K562 (cell line): ENCODE measurements around the gene BLZF1. TPM values are rescaled to one million over a fixed set of nuclear protein-coding genes. Genes with fewer than 3 reads are reported as not detected.

ENCODE experiments used
- ATAC-seq: fragments of 200-7000 bp; cut with Tn5 transposase; 3 replicates; pipeline ENCODE4 v1.9.1; 2020; ENCODE audit warnings: moderate library complexity
- BruUV-seq: library from RNA; stranded (reverse); fragments of 400-500 nt; replicated peaks from 2 replicates; lab custom pipeline; 2021; lab: Mats Ljungman, UMichigan
- CTCF ChIA-PET: fragments of 300-600 bp; formaldehyde crosslinking; extraction: SDS; loops from one replicate; lab custom pipeline; 2021; ENCODE audit warnings: low intra/inter-chr PET ratio; lab: Yijun Ruan, JAX
- POLR2A ChIA-PET: fragments of 300-600, 350-650 bp; sonication (Branson Sonifier 250); formaldehyde crosslinking; extraction: SDS; loops from one replicate; lab custom pipeline; 2021; ENCODE audit warnings: antibody characterized with exemption, inconsistent platforms; lab: Yijun Ruan, JAX
- DNase-seq, 4 experiments: peaks; one replicate each; pipeline versions ENCODE4 v3.0.0 to v3.0.0-alpha.2; 2011 to 2018; ENCODE audit warnings: low spot score in 3 of 4, mixed read lengths in 3 of 4; ENCODE audit errors: extremely low read depth in 1 of 4
- FAIRE-seq: peaks from 2 replicates; lab custom pipeline; 2011; peaks lifted over from hg19 to GRCh38; lab: Jason Lieb, UNC
- H2AFZ ChIP-seq: 2 replicates; pipeline ENCODE4 v1.6.0; 2011; ENCODE audit warnings: low read depth, low read length, control low read depth, inconsistent platforms
- H3K27ac ChIP-seq: fragments of 200-600 bp; 3 replicates; pipeline ENCODE4 v1.8.0; 2011; ENCODE audit warnings: low read depth, mild to moderate bottlenecking, control low read depth, inconsistent platforms, low read length, moderate library complexity, mixed read lengths; ENCODE audit errors: extremely low read depth
- H3K27me3 ChIP-seq, 2 experiments: fragments of 300-600 bp in 1 of 2; 2 replicates in 1 of 2; 3 replicates in 1 of 2; pipeline versions ENCODE4 v1.6.0 to v1.8.0; 2011; ENCODE audit warnings: inconsistent platforms in 2 of 2, low read length in 2 of 2, mild to moderate bottlenecking in 1 of 2, mixed read lengths in 1 of 2, moderate library complexity in 1 of 2; ENCODE audit not compliant: control insufficient read depth in 2 of 2, insufficient read depth in 2 of 2
- H3K36me3 ChIP-seq: fragments of 300-600 bp; 3 replicates; pipeline ENCODE4 v1.8.0; 2011; ENCODE audit warnings: mild to moderate bottlenecking, low read length, inconsistent platforms; ENCODE audit not compliant: control insufficient read depth, insufficient read depth
- H3K4me1 ChIP-seq, 2 experiments: fragments of 200-600 bp in 1 of 2; replicated peaks in 1 of 2; 2 replicates in 1 of 2; 3 replicates in 1 of 2; pipeline versions ENCODE4 v1.5.1 to v1.8.0; 2011; ENCODE audit warnings: inconsistent platforms in 2 of 2, low read length in 2 of 2, mild to moderate bottlenecking in 1 of 2, mixed read lengths in 1 of 2, moderate library complexity in 1 of 2; ENCODE audit not compliant: control insufficient read depth in 2 of 2, insufficient read depth in 2 of 2
- H3K4me2 ChIP-seq: 2 replicates; pipeline ENCODE4 v1.6.1; 2011; ENCODE audit warnings: low read length, control low read depth, inconsistent platforms, mixed read lengths; ENCODE audit not compliant: insufficient read depth
- H3K4me3 ChIP-seq: fragments of 200-600 bp; sonication (generic), shearing (Covaris generic); 2 replicates; pipeline ENCODE4 v1.5.1; 2016; ENCODE audit warnings: control low read depth, inconsistent platforms
- H3K79me2 ChIP-seq: fragments of 200-600 bp; 3 replicates; pipeline ENCODE4 v1.8.0; 2011; ENCODE audit warnings: low read length, inconsistent platforms; ENCODE audit not compliant: control insufficient read depth, insufficient read depth
- H3K9ac ChIP-seq, 2 experiments: 2 replicates each; pipeline versions ENCODE4 v1.6.0 to v1.6.1; 2011; ENCODE audit warnings: low read depth in 2 of 2, low read length in 2 of 2, control low read depth in 1 of 2, inconsistent platforms in 1 of 2, mild to moderate bottlenecking in 1 of 2, mixed read lengths in 1 of 2; ENCODE audit not compliant: insufficient read depth in 1 of 2
- H3K9me1 ChIP-seq: one replicate; pipeline ENCODE4 v1.6.0; 2011; ENCODE audit warnings: inconsistent platforms, mild to moderate bottlenecking, low read length, moderate library complexity; ENCODE audit not compliant: control insufficient read depth, insufficient read depth
- H3K9me3 ChIP-seq: replicated peaks from 2 replicates; pipeline ENCODE4 v1.5.1; 2011; ENCODE audit warnings: low read depth, low read length, inconsistent platforms; ENCODE audit not compliant: control insufficient read depth, insufficient read depth
- H4K20me1 ChIP-seq: replicated peaks from 2 replicates; pipeline ENCODE4 v1.6.1; 2011; ENCODE audit warnings: low read length, inconsistent platforms, mixed read lengths; ENCODE audit not compliant: control insufficient read depth, insufficient read depth
- CBX2 ChIP-seq: fragments of 200-600 bp; sonication (generic); IDR thresholded peaks from one replicate; pipeline ENCODE4 v1.6.1; 2012; ENCODE audit warnings: mild to moderate bottlenecking, low read length, inconsistent platforms; ENCODE audit not compliant: insufficient read depth, poor library complexity, severe bottlenecking
- CHD2 ChIP-seq: IDR thresholded peaks from 2 replicates; pipeline ENCODE4 v1.6.1; 2011; ENCODE audit warnings: low read depth, low read length
- CREB1 ChIP-seq, 2 experiments: sonication (generic) in 1 of 2; formaldehyde crosslinking in 1 of 2; IDR thresholded peaks; 2 replicates each; pipeline versions ENCODE4 v1.6.1 to v1.8.0; 2012 to 2022; ENCODE audit warnings: inconsistent platforms in 1 of 2, mild to moderate bottlenecking in 1 of 2, missing genetic modification reagents in 1 of 2, moderate library complexity in 1 of 2
- ELK3 ChIP-seq: fragments of 450-650 bp; formaldehyde crosslinking; IDR thresholded peaks from 2 replicates; pipeline ENCODE4 v1.4.0; 2020; ENCODE audit warnings: mild to moderate bottlenecking
- GATAD2B ChIP-seq: fragments of 450-650 bp; IDR thresholded peaks from 2 replicates; pipeline ENCODE4 v1.6.1; 2017; ENCODE audit warnings: mild to moderate bottlenecking, borderline replicate concordance
- HEY1 ChIP-seq: fragments of 250-450 bp; sonication (Bioruptor Pico); IDR thresholded peaks from 2 replicates; pipeline ENCODE4 v1.5.0; 2020; ENCODE audit warnings: mild to moderate bottlenecking, moderate library complexity, borderline replicate concordance
- MAFK ChIP-seq: IDR thresholded peaks from 2 replicates; pipeline ENCODE4 v1.6.1; 2011; ENCODE audit warnings: low read length, improper control_type of control experiment
- MYC ChIP-seq, 2 experiments: fragments of 250-450 bp in 1 of 2; sonication (Bioruptor Pico) in 1 of 2; IDR thresholded peaks; 2 replicates each; pipeline versions ENCODE4 v1.5.1 to v1.6.1; 2012 to 2021; ENCODE audit warnings: low read depth in 2 of 2, borderline replicate concordance in 1 of 2, improper control_type of control experiment in 1 of 2, low read length in 1 of 2, mild to moderate bottlenecking in 1 of 2, moderate library complexity in 1 of 2
- NBN ChIP-seq: fragments of 450-650 bp; IDR thresholded peaks from 2 replicates; pipeline ENCODE4 v1.6.1; 2016; ENCODE audit warnings: low read depth, mild to moderate bottlenecking
- NR3C1 ChIP-seq: sonication (generic); formaldehyde crosslinking; IDR thresholded peaks from 2 replicates; pipeline ENCODE4 v1.8.1; 2022; ENCODE audit warnings: missing genetic modification reagents
- PHB ChIP-seq: fragments of 250-450 bp; sonication (Bioruptor Pico); IDR thresholded peaks from 2 replicates; pipeline ENCODE4 v1.5.0; 2021
- TAF9B ChIP-seq: fragments of 450-650 bp; IDR thresholded peaks from 2 replicates; pipeline ENCODE4 v1.6.1; 2018; ENCODE audit warnings: mild to moderate bottlenecking; ENCODE audit not compliant: partially characterized antibody
- TBP ChIP-seq: optimal IDR thresholded peaks from 2 replicates; pipeline ENCODE3; 2011; ENCODE audit warnings: low read depth, low read length, improper control_type of control experiment
- TCFL5 ChIP-seq: fragments of 250-450 bp; sonication (Bioruptor Pico); conservative IDR thresholded peaks from 2 replicates; pipeline ENCODE4 v1.6.1; 2021; ENCODE audit warnings: mild to moderate bottlenecking, moderate library complexity, matching md5 sums
- TEAD2 ChIP-seq: fragments of 450-650 bp; IDR thresholded peaks from 2 replicates; pipeline ENCODE4 v1.6.1; 2016; ENCODE audit warnings: missing genetic modification characterization, control low read depth, missing compliant biosample characterization
- ZNF165 ChIP-seq: fragments of 250-450 bp; sonication (Bioruptor Pico); IDR thresholded peaks from 2 replicates; pipeline ENCODE4 v1.4.0; 2020; ENCODE audit warnings: borderline replicate concordance
- ZNF445 ChIP-seq: fragments of 250-450 bp; sonication (Bioruptor Pico); IDR thresholded peaks from 2 replicates; pipeline ENCODE4 v1.4.0; 2020; ENCODE audit warnings: low read depth, mild to moderate bottlenecking, moderate library complexity
- ZNF830 ChIP-seq: fragments of 250-450 bp; sonication (Bioruptor Pico); IDR thresholded peaks from 2 replicates; pipeline ENCODE4 v1.5.0; 2021; ENCODE audit warnings: mild to moderate bottlenecking
- WGBS: fragments of 100-300 bp; shearing (Covaris generic); methylation state at CpG from one replicate; pipeline ENCODE4 v1.1.6; 2016; ENCODE audit warnings: low coverage, mixed read lengths; ENCODE audit not compliant: insufficient coverage; ENCODE audit errors: missing lambda C conversion rate; 5-methylcytosine and 5-hydroxymethylcytosine counted together
- in situ Hi-C: fragments of 300-500 bp; cut with MboI; formaldehyde crosslinking; loops from 4 replicates; pipeline ENCODE4 v1.15.0; 2018; ENCODE audit warnings: inconsistent platforms, mixed read lengths
- intact Hi-C: fragments of 100-400 bp; cut with micrococcal nuclease; formaldehyde crosslinking; loops from 2 replicates; pipeline ENCODE4 v1.14.2; 2022
- polyA plus RNA-seq, 8 experiments: library from polyadenylated mRNA; depleted of rRNA in 4 of 8; stranded (reverse) in 5 of 8; unstranded in 3 of 8; fragments of >200 nt; fragmentation: Nextera tagmentation in 2 of 8; fragmentation: Illumina TruSeq in 1 of 8; extraction: Ambion mirVana in 2 of 8; extraction: Trizol in 1 of 8; gene quantifications; 2 replicates each; pipeline versions ENCODE4 v1.2.1 to v1.2.3, GENCODE V29; 2011 to 2014; ENCODE audit warnings: inconsistent platforms in 1 of 8, missing spikeins in 1 of 8
- total RNA-seq, 7 experiments: library from RNA; depleted of rRNA in 6 of 7; stranded (reverse); fragments of >200 nt in 6 of 7; fragmentation: Illumina TruSeq in 2 of 7; extraction: Trizol in 2 of 7; gene quantifications; 2 replicates each; pipeline versions ENCODE4 v1.2.1 to v1.2.3, GENCODE V29; 2011 to 2021; ENCODE audit warnings: low replicate concordance in 1 of 7
- TF ChIP-seq, protein P1 (sequence below), 2 experiments: fragments of 200-800 bp in 1 of 2; sonication (Bioruptor generic) in 1 of 2; sonication (generic) in 1 of 2; formaldehyde crosslinking in 1 of 2; IDR thresholded peaks in 1 of 2; conservative IDR thresholded peaks in 1 of 2; 2 replicates each; pipeline versions ENCODE4 v1.5.0 to v1.6.1; 2016 to 2020; ENCODE audit warnings: missing compliant biosample characterization in 1 of 2, missing genetic modification characterization in 1 of 2, missing genetic modification reagents in 1 of 2
- TF ChIP-seq, protein P2 (sequence below): fragments of 450-650 bp; formaldehyde crosslinking; conservative IDR thresholded peaks from 2 replicates; pipeline ENCODE4 v1.4.0; 2022; ENCODE audit warnings: mild to moderate bottlenecking, missing genetic modification characterization

Gene BLZF1
- total and polyA plus RNA-seq, 9 of the 15 experiments (the other 6 are each of a cell fraction or from before 2014, with no cell fraction given) = 20.5 to 32.8 (median 25.3) TPM

- intact Hi-C loops = no loop called here
- Histone ChIP-seq H3K9me1 (no peaks in the 10 kb centered on the region), H3K27me3 (peaks cover 2 to 8% of the 10 kb centered on the region in 2 experiments; a peak in 2 of 5 replicates), H3K4me1 (peaks cover 0 to 3% of the 10 kb centered on the region in 2 experiments; a peak in 1 of 5 replicates), H2AFZ (no peak overlapping the region), H4K20me1 (no peaks in the 10 kb centered on the region), H3K4me3 (no peak overlapping the region), H3K9me3 (no peaks in the 10 kb centered on the region), H3K79me2 (no peaks in the 10 kb centered on the region), H3K4me2 (no peak overlapping the region), H3K27ac (no peak overlapping the region), H3K9ac (no peak overlapping the region), H3K36me3 (no peaks in the 10 kb centered on the region)
- no TSS peak for BruUV-seq
- 4% methylated on average over 6 of the region's 6 CpGs for WGBS
- DNase-seq (no peak), ATAC-seq (no peak), FAIRE-seq (peak; percentile 55)
- TF ChIP-seq TAF9B = no peak
- no peak for TF ChIP-seq PHB
- TF ChIP-seq, protein P1, sequence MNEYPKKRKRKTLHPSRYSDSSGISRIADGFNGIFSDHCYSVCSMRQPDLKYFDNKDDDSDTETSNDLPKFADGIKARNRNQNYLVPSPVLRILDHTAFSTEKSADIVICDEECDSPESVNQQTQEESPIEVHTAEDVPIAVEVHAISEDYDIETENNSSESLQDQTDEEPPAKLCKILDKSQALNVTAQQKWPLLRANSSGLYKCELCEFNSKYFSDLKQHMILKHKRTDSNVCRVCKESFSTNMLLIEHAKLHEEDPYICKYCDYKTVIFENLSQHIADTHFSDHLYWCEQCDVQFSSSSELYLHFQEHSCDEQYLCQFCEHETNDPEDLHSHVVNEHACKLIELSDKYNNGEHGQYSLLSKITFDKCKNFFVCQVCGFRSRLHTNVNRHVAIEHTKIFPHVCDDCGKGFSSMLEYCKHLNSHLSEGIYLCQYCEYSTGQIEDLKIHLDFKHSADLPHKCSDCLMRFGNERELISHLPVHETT (CRISPR knock-in tag; conservative IDR thresholded peaks at IDR 0.05 in 1 of 2, IDR thresholded peaks at IDR 0.05 in 1 of 2) = no peak
- no peak for TF ChIP-seq ZNF445 (CRISPR knock-in tag)
- no peak for TF ChIP-seq CBX2
- TF ChIP-seq TEAD2 (tag) = no peak
- TF ChIP-seq, protein P2, sequence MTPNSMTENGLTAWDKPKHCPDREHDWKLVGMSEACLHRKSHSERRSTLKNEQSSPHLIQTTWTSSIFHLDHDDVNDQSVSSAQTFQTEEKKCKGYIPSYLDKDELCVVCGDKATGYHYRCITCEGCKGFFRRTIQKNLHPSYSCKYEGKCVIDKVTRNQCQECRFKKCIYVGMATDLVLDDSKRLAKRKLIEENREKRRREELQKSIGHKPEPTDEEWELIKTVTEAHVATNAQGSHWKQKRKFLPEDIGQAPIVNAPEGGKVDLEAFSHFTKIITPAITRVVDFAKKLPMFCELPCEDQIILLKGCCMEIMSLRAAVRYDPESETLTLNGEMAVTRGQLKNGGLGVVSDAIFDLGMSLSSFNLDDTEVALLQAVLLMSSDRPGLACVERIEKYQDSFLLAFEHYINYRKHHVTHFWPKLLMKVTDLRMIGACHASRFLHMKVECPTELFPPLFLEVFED (CRISPR knock-in tag) = no peak
- TF ChIP-seq NR3C1 (CRISPR knock-in tag) = no peak
- TF ChIP-seq ELK3 = no peak
- no peak for TF ChIP-seq MAFK
- TF ChIP-seq HEY1 (CRISPR knock-in tag) = no peak
- TF ChIP-seq TBP = no peak
- no peak for TF ChIP-seq NBN
- TF ChIP-seq CREB1 (IDR thresholded peaks at IDR 0.05) = no peak
- TF ChIP-seq CREB1 (CRISPR knock-in tag; IDR thresholded peaks at IDR 0.05) = no peak
- TF ChIP-seq MYC (IDR thresholded peaks at IDR 0.05; ENCODE audit: low read depth, low read length) = no peak
- TF ChIP-seq MYC (CRISPR knock-in tag; IDR thresholded peaks at IDR 0.05; ENCODE audit: borderline replicate concordance, low read depth) = no peak
- TF ChIP-seq TCFL5 (CRISPR knock-in tag) = no peak
- TF ChIP-seq ZNF165 (CRISPR knock-in tag) = no peak
- no peak for TF ChIP-seq GATAD2B
- no peak for TF ChIP-seq CHD2
- TF ChIP-seq ZNF830 (CRISPR knock-in tag) = no peak
- TF ChIP-seq, all 486 proteins: peak for 0
- in situ Hi-C loops = no loop called here
- CTCF ChIA-PET = no interaction called here
- POLR2A ChIA-PET = no interaction called here
Measured at GRCh38 chr1:169426174-169426705, 58.2 kb downstream of the BLZF1 start.
